K562 (cell line): ENCODE data around the gene CYB5RL.

Experiments used
- EP300 ChIP-seq: IDR thresholded peaks from 2 replicates; pipeline ENCODE4 v1.6.1; 2012; ENCODE audit warnings: low read length, improper control_type of control experiment
- TOE1 ChIP-seq, 2 experiments: fragments of 450-650 bp in 1 of 2; sonication (generic) in 1 of 2; formaldehyde crosslinking in 1 of 2; IDR thresholded peaks; 2 replicates each; pipeline versions ENCODE4 v1.7.1 to v1.8.0; 2016 to 2022; ENCODE audit warnings: borderline replicate concordance in 2 of 2, mild to moderate bottlenecking in 2 of 2, antibody characterized with exemption in 1 of 2, inconsistent platforms in 1 of 2, low read depth in 1 of 2, missing genetic modification reagents in 1 of 2, moderate library complexity in 1 of 2

GRCh38 chr1:54204199-54204598, 4.4 kb upstream of the CYB5RL start:
- no peak for TF ChIP-seq TOE1 (IDR thresholded peaks at IDR 0.05; ENCODE audit: borderline replicate concordance)
- no peak for TF ChIP-seq TOE1 (CRISPR knock-in tag; IDR thresholded peaks at IDR 0.05; ENCODE audit: borderline replicate concordance, low read depth)
- no peak for TF ChIP-seq EP300
